Gastrocnemius medialis (tissue), 4 donors: ENCODE results near the gene ANKRD29. TPM values are rescaled to one million over a fixed set of nuclear protein-coding genes. Genes with fewer than 3 reads are reported as not detected.
"Not testable (repeated sequence)": the region's sequence is repeated elsewhere in the genome, so short reads cannot be mapped to it uniquely, and the experiment has no call there.

ENCODE experiments used
- ATAC-seq, 2 donors: fragments of 150-250 bp; one replicate each; pipeline ENCODE4 v1.9.1; 2016
- DNase-seq, 2 donors: peaks; one replicate each; pipeline ENCODE4 v3.0.0-alpha.2; 2019
- H3K27ac ChIP-seq, 4 donors: fragments of 200-600 bp; sonication (generic); 1 replicate in 1 of 4; 2 replicates in 3 of 4; pipeline ENCODE4 v1.5.1; 2016 to 2018; ENCODE audit warnings: mild to moderate bottlenecking in 2 of 4, moderate library complexity in 1 of 4
- H3K27me3 ChIP-seq, 3 donors: fragments of 200-600 bp; sonication (generic) in 2 of 3; 1 replicate in 1 of 3; 2 replicates in 2 of 3; pipeline versions ENCODE4 v1.5.1 to v1.6.0; 2016 to 2019; ENCODE audit warnings: mild to moderate bottlenecking in 1 of 3, moderate library complexity in 1 of 3
- H3K36me3 ChIP-seq, 2 donors: fragments of 200-600 bp; sonication (generic) in 1 of 2; one replicate each; pipeline ENCODE4 v1.5.1; 2017 to 2018
- H3K4me1 ChIP-seq, 2 donors: fragments of 200-600 bp; sonication (generic) in 1 of 2; one replicate each; pipeline ENCODE4 v1.5.1; 2016 to 2017; ENCODE audit warnings: mild to moderate bottlenecking in 2 of 2
- H3K4me3 ChIP-seq, 4 donors: fragments of 200-600 bp; sonication (generic) in 3 of 4; 1 replicate in 1 of 4; 2 replicates in 3 of 4; pipeline ENCODE4 v1.5.1; 2016 to 2019; ENCODE audit warnings: mild to moderate bottlenecking in 2 of 4
- H3K9me3 ChIP-seq, 3 donors: fragments of 200-600 bp; sonication (generic) in 2 of 3; 1 replicate in 1 of 3; 2 replicates in 2 of 3; pipeline ENCODE4 v1.5.1; 2016 to 2019
- CTCF ChIP-seq, 5 experiments: fragments of 450-650 bp in 3 of 5; fragments of 200-600 bp in 2 of 5; sonication (generic) in 2 of 5; IDR thresholded peaks in 4 of 5; conservative IDR thresholded peaks in 1 of 5; 1 replicate in 4 of 5; 2 replicates in 1 of 5; pipeline ENCODE4 v1.5.1; 2016 to 2019; ENCODE audit warnings: antibody characterized with exemption in 5 of 5, mild to moderate bottlenecking in 3 of 5, moderate library complexity in 3 of 5
- POLR2A ChIP-seq, 2 donors: fragments of 450-650 bp; IDR thresholded peaks; one replicate each; pipeline ENCODE4 v1.6.1; 2017; ENCODE audit warnings: antibody characterized with exemption in 2 of 2, mild to moderate bottlenecking in 2 of 2, moderate library complexity in 2 of 2
- in situ Hi-C, 4 donors: fragments of 200-750 bp; cut with MboI; loops; one replicate each; pipeline versions ENCODE4 v1.15.0 to v1.8.0; 2017; ENCODE audit warnings: low sequenced_read_pairs in 4 of 4
- intact Hi-C: fragments of 100-400 bp; cut with DNase I; formaldehyde crosslinking; loops from one replicate; pipeline ENCODE4 v1.15.1; 2023; ENCODE audit warnings: low total_unique reads
- total RNA-seq, 4 donors: library from RNA; depleted of rRNA; stranded (reverse); fragments of >200 nt; gene quantifications; one replicate each; pipeline versions ENCODE4 v1.1.0 to v1.2.3, GENCODE V29; 2016

The ANKRD29 gene
- total RNA-seq, 4 donors from 2014 or later: 0.93 to 2.8 (median 1.6) TPM

DNA sequence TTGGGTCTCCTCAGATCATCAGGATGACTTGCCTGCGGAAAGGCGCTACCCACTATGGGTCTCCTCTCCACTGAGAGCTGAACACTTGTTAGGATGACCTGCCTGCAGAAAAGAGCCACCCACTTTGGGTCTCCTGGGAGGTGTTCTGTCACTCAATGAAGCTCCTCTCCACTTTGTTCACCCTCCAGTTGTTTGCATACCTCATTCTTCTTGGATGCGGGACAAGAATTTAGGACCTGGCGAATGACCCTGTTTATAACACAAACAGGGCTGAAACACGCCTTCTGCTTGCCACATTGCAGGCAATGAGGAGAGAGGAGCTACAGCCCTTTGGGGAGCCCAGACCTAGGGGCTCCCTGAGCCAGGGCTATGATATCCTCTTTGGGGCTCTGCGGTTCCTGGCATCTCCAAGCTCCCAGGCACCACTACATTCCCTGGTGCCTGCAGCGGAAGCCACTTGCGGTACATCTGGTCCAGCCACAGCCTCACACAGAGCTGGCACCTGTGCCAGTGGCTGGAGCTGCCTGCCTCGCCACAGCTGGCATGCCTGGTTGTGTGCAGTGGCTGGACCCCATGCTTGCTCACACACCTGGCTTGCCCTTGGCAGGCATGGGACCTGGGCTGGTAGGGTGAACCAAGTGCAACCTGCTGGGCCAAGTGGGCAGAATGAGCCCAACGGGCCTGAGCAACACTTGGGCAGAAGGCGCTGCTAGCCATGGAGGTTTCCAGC is 20.6 kb downstream of the ANKRD29 start:
- intact Hi-C loops (no loop called here), in situ Hi-C loops (loop anchor here in 2 of 4 donors (25.0 kb wide), 3 partner anchors 170 to 470 kb away; no protein-coding TSS in a partner anchor)

DNA sequence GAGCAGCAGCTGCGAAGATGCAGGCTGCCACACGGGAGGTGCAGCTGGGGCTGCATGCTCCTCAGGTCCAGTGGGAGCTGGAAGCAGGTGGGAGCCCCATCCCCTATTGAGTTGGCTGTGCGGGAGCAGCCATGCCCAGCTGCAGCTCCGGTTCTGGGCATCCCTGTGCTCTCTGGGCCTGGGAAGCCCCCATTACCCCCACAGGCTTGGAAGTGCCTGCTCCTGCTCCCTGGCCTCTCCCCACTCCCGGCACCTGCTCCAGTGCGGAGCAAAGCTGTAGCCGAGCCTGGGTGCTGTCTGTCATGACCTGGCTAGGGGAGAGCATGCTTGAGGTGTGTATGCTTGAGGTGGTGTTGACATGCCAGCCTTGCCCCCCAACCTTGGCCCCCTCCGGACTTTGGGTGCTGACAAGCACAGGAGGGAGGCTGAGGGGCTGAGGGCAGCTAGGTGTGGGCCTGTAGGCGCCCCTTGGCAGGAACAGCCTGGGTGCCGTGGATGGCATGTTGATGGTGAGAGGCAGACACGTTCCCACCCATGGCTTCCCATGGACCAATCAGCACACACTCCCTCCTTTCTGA is 21.5 kb downstream of the ANKRD29 start:
- TF ChIP-seq POLR2A (IDR thresholded peaks at IDR 0.05): no peak
- no peak for TF ChIP-seq CTCF (IDR thresholded peaks at IDR 0.05 in 4 of 5, conservative IDR thresholded peaks at IDR 0.05 in 1 of 5)
- H3K4me3 ChIP-seq: no peak overlapping the region
- no peaks in the 10 kb centered on the region for H3K4me1 ChIP-seq
- intact Hi-C loops: no loop called here
- no peak overlapping the region for H3K27ac ChIP-seq
- in situ Hi-C loops: loop anchor here in 2 of 4 donors (25.0 kb wide), 3 partner anchors 171 to 471 kb away; no protein-coding TSS in a partner anchor
- ATAC-seq: no peak
- H3K36me3 ChIP-seq: no peaks in the 10 kb centered on the region
- H3K9me3 ChIP-seq: no peaks in the 10 kb centered on the region
- no peaks in the 10 kb centered on the region for H3K27me3 ChIP-seq
- DNase-seq: no peak

More for the DNA sequence above, 20.6 kb downstream of the ANKRD29 start:
- Histone ChIP-seq H3K36me3 (no peaks in the 10 kb centered on the region), H3K4me1 (no peaks in the 10 kb centered on the region), H3K9me3 (no peaks in the 10 kb centered on the region), H3K4me3 (no peak overlapping the region), H3K27me3 (no peaks in the 10 kb centered on the region), H3K27ac (no peak overlapping the region)
- ATAC-seq (no peak), DNase-seq (no peak)
- TF ChIP-seq CTCF (IDR thresholded peaks at IDR 0.05 in 4 of 5, conservative IDR thresholded peaks at IDR 0.05 in 1 of 5) (no peak), POLR2A (IDR thresholded peaks at IDR 0.05) (no peak)

- no peak overlapping the region for H3K27ac ChIP-seq
- in situ Hi-C loops (loop anchor here in 2 of 4 donors (25.0 kb wide), 3 partner anchors 172 to 472 kb away; no protein-coding TSS in a partner anchor), intact Hi-C loops (no loop called here)
- TF ChIP-seq POLR2A (IDR thresholded peaks at IDR 0.05): no peak
- TF ChIP-seq CTCF (IDR thresholded peaks at IDR 0.05 in 4 of 5, conservative IDR thresholded peaks at IDR 0.05 in 1 of 5): no peak
- H3K4me3 ChIP-seq: no peak overlapping the region
- no peaks in the 10 kb centered on the region for H3K36me3 ChIP-seq
- ATAC-seq (no peak), DNase-seq (no peak)
- no peaks in the 10 kb centered on the region for H3K4me1 ChIP-seq
- no peaks in the 10 kb centered on the region for H3K27me3 ChIP-seq
- no peaks in the 10 kb centered on the region for H3K9me3 ChIP-seq
Measured at GRCh38 chr18:23640052-23640451, 22.7 kb downstream of the ANKRD29 start.

DNA sequence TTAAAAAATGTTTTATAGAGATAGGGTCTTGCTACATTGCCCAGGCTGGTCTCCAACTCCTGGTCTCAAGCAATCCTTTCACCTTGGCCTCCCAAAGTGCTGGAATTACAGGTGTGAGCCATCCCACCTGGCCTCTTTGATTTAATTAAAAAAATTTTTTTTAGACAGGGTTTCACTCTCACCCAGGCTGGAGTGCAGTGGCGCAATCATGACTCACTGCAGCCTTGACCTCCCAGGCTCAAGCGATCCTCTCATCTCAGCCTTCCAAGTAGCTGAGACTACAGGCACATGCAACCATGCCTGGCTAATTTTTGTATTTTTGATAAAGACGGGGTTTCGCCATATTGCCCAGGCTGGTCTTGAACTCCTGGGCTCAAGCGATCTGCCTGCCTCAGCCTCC is 26.3 kb downstream of the ANKRD29 start:
- H3K4me1 ChIP-seq, ATAC-seq, H3K4me3 ChIP-seq, H3K9me3 ChIP-seq, H3K27ac ChIP-seq, H3K27me3 ChIP-seq, H3K36me3 ChIP-seq, DNase-seq, intact Hi-C loops: not testable (repeated sequence)
- in situ Hi-C loops: loop anchor here in 2 of 4 donors (25.0 kb wide), 3 partner anchors 176 to 476 kb away; no protein-coding TSS in a partner anchor

DNA sequence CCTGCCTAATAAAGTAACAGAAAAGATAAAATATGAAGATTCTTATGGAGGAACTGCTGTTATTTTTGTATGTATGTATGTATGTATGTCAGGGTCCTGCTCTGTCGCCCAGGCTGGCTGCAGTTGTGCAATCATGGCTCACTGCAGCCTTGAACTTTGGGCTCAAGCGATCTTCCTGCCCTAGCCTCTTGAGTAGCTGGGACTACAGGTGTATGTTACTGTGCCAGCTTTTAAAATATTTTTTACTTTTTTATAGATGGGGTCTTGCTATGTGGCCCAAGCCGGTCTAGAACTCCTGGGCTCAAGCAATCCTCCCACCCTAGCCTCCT is 26.7 kb downstream of the ANKRD29 start:
- DNase-seq (no peak), ATAC-seq (no peak)
- TF ChIP-seq CTCF (IDR thresholded peaks at IDR 0.05 in 4 of 5, conservative IDR thresholded peaks at IDR 0.05 in 1 of 5) (no peak), POLR2A (IDR thresholded peaks at IDR 0.05) (no peak)
- H3K4me1 ChIP-seq: no peaks in the 10 kb centered on the region
- no peaks in the 10 kb centered on the region for H3K27me3 ChIP-seq
- H3K27ac ChIP-seq: no peak overlapping the region
- H3K36me3 ChIP-seq: no peaks in the 10 kb centered on the region
- intact Hi-C loops (no loop called here), in situ Hi-C loops (loop anchor here in 2 of 4 donors (25.0 kb wide), 3 partner anchors 176 to 476 kb away; no protein-coding TSS in a partner anchor)
- no peak overlapping the region for H3K4me3 ChIP-seq
- H3K9me3 ChIP-seq: no peaks in the 10 kb centered on the region
